IMR-90 (cell line): ENCODE measurements around the gene TUBGCP6.

Experiments
- BHLHE40 ChIP-seq: fragments of 150-350 bp; IDR thresholded peaks from 2 replicates; pipeline ENCODE4 v1.6.1; 2016; ENCODE audit warnings: mild to moderate bottlenecking, low read depth, low read length
- CHD1 ChIP-seq: IDR thresholded peaks from 2 replicates; pipeline ENCODE4 v1.6.1; 2012; ENCODE audit warnings: low read depth, low read length, improper control_type of control experiment
- MAFK ChIP-seq: IDR thresholded peaks from 2 replicates; pipeline ENCODE4 v1.6.1; 2012; ENCODE audit warnings: low read depth, low read length, improper control_type of control experiment
- MAZ ChIP-seq: IDR thresholded peaks from 2 replicates; pipeline ENCODE4 v1.6.1; 2012; ENCODE audit warnings: low read depth, mild to moderate bottlenecking, low read length, improper control_type of control experiment, moderate library complexity, borderline replicate concordance
- POLR2A ChIP-seq: IDR thresholded peaks from 2 replicates; pipeline ENCODE4 v1.6.1; 2012; ENCODE audit warnings: mild to moderate bottlenecking, low read depth, low read length
- RAD21 ChIP-seq: IDR thresholded peaks from 2 replicates; pipeline ENCODE4 v1.6.1; 2012; ENCODE audit warnings: low read length, improper control_type of control experiment
- RCOR1 ChIP-seq: IDR thresholded peaks from 2 replicates; pipeline ENCODE4 v1.6.1; 2012; ENCODE audit warnings: mild to moderate bottlenecking, low read length, improper control_type of control experiment; ENCODE audit not compliant: insufficient replicate concordance
- TF ChIP-seq, protein P1 (sequence below): conservative IDR thresholded peaks from 2 replicates; pipeline ENCODE4 v1.5.1; 2012; ENCODE audit warnings: mild to moderate bottlenecking, low read depth, low read length, improper control_type of control experiment
- TF ChIP-seq, protein P2 (sequence below): fragments of 150-350 bp; IDR thresholded peaks from 2 replicates; pipeline ENCODE4 v1.6.1; 2017; ENCODE audit warnings: mild to moderate bottlenecking, antibody characterized with exemption, low read length, low read depth

DNA sequence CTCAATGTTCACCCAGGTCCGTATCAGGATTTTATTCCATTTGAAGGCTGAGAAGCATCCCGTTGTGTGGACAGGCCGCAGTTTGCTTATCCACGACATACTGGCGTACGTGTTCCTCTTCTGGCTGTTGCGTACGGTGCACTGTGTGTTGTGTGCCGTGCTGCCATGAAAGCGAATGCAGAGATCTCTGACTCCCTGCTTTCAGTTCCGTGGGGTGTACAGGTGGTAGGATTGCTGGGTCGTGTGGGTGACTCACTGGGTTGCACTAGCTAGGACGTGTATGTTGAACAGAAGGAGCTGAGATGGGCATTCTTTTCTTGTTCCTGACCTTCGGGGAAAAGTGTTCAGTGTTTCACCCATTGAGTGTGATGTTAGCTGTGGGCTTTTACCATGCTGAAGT lies 33.7 kb downstream of the TUBGCP6 start:
- TF ChIP-seq, protein P1, sequence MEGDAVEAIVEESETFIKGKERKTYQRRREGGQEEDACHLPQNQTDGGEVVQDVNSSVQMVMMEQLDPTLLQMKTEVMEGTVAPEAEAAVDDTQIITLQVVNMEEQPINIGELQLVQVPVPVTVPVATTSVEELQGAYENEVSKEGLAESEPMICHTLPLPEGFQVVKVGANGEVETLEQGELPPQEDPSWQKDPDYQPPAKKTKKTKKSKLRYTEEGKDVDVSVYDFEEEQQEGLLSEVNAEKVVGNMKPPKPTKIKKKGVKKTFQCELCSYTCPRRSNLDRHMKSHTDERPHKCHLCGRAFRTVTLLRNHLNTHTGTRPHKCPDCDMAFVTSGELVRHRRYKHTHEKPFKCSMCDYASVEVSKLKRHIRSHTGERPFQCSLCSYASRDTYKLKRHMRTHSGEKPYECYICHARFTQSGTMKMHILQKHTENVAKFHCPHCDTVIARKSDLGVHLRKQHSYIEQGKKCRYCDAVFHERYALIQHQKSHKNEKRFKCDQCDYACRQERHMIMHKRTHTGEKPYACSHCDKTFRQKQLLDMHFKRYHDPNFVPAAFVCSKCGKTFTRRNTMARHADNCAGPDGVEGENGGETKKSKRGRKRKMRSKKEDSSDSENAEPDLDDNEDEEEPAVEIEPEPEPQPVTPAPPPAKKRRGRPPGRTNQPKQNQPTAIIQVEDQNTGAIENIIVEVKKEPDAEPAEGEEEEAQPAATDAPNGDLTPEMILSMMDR = no peak
- TF ChIP-seq MAFK = no peak
- no peak for TF ChIP-seq RAD21
- no peak for TF ChIP-seq POLR2A
- no peak for TF ChIP-seq RCOR1
- no peak for TF ChIP-seq MAZ
- TF ChIP-seq, protein P2, sequence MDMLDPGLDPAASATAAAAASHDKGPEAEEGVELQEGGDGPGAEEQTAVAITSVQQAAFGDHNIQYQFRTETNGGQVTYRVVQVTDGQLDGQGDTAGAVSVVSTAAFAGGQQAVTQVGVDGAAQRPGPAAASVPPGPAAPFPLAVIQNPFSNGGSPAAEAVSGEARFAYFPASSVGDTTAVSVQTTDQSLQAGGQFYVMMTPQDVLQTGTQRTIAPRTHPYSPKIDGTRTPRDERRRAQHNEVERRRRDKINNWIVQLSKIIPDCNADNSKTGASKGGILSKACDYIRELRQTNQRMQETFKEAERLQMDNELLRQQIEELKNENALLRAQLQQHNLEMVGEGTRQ = no peak
- no peak for TF ChIP-seq BHLHE40
- TF ChIP-seq CHD1 = no peak
